Limb (tissue), 2 donors: ENCODE measurements around the gene CIZ1.

Source experiments
- DNase-seq, 2 donors: peaks; one replicate each; pipeline ENCODE4 v3.0.0-alpha.2; 2016; ENCODE audit errors: extremely low spot score in 2 of 2

Gene CIZ1

DNA sequence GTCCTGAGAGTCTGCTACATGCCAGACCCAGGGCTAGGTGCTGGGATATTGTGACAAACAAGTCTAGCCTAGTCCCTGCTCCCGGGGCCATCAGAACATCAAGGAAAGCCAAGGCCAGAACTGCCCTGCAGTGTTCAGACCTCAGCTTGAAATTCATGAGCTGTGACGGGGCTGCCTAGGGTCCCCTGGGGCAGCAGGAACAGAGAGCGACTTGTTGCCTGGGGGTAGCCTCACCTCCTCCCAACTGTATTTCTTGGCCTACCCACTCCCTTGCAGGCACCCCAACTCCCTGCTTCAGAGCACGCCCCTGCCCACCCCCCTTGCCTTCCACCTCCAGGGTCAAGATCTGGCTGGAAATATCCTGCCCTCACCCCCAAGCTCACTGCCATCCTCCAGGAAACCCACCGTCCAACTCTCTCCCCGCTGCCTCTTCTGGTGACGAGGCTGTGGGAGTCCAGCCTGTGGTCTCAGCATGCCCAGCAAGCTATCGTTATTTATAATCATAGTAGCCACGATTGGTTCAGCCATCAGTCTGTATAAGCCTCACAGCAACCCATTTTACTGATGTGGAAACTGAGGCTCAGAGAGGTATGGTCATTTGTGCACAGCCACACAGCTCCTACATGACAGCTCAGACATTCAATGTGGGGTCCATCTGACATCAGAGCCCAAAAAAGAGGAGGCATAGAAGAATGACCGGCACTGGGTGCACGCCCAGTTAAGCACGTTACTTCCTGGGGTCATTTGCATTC is 22.6 kb upstream of the CIZ1 start:
- peak in 1 of 2 donors; percentile 46 for DNase-seq

- no peak for DNase-seq
Observed at GRCh38 chr9:128211981-128212281, 20.6 kb upstream of the CIZ1 start.

GRCh38 chr9:128211186-128211980 is 20.0 kb upstream of the CIZ1 start:
- no peak for DNase-seq

DNA sequence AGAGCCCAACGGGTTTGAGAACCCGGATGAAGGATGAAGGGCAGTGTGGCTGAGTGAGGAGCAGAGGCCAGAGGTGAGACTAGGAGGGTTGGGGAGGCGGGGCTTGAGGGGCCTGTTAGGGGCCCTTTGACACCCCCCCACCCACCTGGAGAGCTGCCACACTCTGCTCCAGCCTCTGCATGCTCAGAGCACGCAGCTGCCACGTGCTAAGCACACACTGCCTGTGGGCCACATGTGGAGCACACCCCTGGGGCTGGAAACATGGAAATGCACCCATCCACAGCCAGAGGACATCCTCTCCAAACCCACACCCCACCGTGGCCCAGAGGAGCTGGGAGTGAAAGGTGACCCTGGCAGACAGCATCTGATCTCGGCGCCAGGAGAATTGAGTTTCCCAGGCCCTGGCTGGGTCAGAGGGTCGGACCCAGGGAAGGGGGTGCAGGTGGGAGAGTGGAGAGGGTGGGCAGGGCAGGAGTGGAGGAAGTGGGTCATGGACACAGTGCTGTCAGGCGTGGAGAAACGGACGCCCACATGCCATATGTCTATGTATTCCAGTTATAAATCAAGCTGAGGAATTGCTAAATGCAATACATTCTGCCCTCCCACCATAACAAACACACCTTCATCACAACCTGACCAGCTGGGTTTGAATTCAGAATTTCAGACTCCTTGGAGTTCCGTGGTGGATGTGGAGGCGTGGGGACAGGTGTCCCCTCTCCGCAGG is 17.7 kb upstream of the CIZ1 start:
- DNase-seq: no peak

DNA sequence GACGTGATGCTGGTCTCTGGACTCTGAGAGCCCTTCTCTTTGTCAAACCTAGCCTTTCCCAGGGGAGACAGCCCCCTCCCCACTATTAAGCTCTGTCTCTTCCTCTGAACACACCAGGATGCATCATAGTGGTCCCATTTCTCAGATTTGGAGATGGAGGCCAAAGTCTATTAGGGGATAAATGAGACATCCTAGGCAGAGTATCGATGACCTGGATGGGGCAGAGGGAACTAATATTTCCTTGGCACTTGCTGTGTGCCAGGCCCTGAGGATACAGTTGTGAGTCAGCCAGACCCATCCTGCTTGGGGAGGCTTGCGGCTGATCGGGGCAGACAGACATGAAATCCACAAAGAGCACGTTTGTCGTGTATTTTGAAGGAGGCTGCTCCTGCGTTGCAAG is 17.0 kb upstream of the CIZ1 start:
- DNase-seq: no peak

DNA sequence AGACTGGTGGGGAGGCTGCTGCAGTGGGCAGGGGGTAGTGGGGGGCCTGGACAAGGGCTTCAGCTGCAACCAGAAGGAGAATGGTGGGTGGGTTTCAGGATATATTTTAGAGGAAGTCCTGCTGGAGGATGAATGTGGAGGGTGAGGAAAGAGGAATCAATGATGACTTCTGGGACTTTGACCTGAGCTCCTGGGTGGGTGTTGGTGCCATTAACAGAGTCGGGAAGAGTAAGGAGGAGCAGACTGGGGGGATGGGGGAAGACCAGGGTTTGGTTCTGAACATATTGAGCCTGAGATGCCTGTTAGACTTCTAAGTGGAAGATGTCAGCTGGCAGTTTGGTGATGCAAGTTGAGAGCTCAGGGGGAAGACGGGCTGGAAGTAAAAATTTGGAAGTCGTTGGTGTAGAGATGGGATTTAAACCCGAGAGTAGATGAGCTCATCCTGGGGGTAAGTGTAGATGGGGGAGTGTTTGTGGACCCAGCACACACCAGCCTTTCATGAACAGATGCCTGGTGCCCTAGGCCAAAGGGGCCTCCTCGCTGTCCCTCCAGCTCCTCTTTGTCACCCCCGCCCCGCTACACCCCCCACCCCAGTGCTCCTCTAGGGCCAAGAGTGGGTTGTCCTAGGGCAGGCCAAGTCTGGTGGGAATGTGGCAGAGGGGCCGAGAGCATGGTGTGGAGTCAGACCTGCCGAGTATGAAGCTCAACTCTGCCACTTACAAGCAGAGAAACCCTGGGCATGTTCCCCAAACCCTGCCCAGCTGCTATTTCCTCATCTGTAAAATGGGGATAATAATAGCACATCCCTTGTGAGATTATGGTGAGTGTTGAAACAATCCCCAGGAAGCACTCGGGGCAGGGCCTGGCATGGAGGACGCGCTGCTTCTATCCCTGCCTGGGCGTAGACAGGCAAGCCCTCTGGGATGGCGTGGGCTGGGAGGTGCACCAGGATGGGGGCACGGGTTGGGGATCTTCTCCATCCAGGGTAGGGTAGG is 15.8 kb upstream of the CIZ1 start:
- no peak for DNase-seq

DNA sequence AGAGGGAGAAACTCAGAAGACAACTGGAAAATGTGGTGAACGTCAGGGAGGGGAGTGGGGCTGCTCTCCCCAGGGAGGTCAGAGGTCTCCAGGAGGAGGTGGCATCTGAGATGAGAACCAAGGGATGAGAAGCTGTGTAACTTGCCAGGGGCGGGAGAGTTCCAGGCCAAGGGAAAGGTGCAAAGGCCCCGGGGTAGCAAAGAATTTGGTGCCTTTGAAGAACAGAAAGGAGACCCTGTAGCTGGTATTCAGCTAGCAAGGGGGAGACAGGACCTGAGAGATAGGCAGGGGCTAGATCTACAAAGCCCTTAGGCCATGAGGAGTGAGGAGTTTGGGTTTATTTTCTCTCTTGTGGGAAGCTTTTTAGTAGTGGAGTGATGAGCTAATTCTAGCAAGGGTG is 15.1 kb upstream of the CIZ1 start:
- no peak for DNase-seq

- DNase-seq: no peak
Observed at GRCh38 chr9:128205296-128205944, 14.0 kb upstream of the CIZ1 start.

DNA sequence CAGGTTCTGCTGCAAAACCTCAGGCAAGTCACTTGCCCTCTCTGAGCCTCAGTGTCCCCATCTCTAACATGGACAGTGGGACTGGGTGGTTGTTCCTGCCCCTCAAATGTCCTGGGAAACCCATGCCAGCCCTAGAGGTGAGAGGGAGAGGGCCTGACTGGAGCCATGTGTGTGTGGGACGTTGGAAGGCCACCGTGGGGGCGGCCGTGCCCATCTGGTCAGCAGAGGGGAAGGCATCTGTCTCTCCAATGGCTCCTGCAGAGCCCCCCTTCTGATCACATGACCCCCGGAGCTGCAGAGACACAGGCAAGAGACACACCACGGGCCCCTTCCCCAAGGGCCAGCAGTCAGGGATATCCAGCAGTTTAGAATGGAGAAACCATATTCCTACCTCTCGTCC is 13.5 kb upstream of the CIZ1 start:
- no peak for DNase-seq

GRCh38 chr9:128203707-128204551 is 12.6 kb upstream of the CIZ1 start:
- peak in 1 of 2 donors; percentile 73 for DNase-seq

GRCh38 chr9:128203024-128203706 is 11.8 kb upstream of the CIZ1 start, which contains the start of gene DNM1:
Gene DNM1, plus strand, starts transcription at chr9:128203379. Its CDS starts 92 bp downstream, at chr9:128203471.
- DNase-seq: peak; percentile 73 to 83

- no peak for DNase-seq
Observed at GRCh38 chr9:128202648-128203023, 11.3 kb upstream of the CIZ1 start.

DNA sequence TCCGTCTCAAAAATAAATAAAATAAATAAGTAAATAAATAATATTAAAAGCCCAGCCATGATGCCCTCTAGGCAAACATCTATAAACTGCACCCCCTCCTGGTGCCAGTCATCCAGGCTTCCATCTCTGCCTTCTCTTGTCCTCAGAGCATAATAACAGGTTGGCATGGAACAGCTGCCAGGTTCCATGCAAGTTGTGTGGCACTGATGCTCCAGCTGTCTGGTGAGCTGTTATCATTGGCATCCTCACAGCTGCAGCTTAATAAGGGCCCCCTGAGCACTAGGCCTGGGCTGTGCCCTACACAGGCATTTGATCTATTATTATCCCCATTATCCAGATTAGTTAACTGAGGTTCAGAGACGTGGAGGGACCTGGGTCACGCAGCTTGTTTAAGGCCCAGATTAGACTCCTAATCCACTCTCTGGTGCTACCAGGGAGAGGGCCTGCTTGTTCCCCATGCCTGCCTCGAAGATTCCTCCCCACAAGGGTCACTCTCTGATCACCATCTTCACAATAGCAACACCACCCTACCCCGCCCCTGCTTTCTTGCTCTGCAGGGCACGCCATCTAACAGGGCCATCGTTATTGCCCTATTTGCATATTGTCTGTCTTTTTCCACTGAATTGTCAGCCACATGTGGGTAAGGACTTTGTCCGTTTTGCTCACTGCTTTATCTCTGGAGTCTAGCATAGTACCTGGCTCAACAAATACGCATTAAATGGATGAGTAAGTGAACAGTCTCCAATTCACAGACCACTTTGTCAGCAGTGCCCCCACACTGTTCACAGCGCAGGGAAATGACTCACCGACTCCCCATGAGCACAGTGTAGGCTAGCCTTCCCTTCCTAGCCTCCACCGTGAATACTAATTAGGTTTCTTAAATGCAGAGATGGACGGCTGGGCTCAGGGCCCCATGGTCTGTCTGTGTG is 10.3 kb upstream of the CIZ1 start:
- peak in 1 of 2 donors; percentile 21 for DNase-seq

GRCh38 chr9:128193469-128194096 is 2.2 kb upstream of the CIZ1 start:
- DNase-seq: no peak

DNA sequence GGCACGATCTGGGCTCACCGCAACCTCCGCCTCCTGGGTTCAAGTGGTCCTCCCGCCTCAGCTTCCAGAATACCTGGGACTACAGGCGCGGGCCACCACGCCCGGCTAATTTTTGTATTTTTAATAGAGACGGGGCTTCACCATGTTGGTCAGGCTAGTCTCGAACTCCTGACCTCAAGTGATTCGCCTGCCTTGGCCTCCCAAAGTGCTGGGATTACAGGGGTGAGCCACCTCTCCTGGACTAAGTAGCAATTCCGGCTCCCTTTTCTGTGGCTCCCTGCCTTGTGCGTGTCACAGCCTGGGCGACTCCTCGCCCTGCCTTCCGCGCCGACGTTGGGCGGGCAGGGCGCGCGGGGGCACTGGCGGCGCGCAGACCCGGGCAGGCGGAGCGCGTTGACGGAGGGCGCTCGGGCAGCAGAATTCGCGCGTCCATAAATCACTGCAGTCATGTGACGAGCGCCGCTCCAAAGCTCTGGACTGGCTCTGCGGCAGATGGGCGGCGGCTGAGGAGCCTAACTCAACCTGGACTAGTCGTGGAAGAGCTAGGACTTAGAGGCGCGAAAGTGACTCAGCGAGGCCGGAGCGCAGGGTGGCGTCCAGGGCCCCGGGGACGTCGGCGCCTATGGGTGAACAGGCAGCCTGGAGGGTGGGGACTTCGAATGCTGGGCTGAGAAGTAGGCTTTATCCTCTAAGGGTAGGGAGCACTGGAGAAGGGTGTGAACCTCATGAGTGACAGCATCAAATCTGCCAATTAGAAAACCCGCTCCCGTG is 1.4 kb upstream of the CIZ1 start:
- DNase-seq: peak; percentile 76 to 90

DNA sequence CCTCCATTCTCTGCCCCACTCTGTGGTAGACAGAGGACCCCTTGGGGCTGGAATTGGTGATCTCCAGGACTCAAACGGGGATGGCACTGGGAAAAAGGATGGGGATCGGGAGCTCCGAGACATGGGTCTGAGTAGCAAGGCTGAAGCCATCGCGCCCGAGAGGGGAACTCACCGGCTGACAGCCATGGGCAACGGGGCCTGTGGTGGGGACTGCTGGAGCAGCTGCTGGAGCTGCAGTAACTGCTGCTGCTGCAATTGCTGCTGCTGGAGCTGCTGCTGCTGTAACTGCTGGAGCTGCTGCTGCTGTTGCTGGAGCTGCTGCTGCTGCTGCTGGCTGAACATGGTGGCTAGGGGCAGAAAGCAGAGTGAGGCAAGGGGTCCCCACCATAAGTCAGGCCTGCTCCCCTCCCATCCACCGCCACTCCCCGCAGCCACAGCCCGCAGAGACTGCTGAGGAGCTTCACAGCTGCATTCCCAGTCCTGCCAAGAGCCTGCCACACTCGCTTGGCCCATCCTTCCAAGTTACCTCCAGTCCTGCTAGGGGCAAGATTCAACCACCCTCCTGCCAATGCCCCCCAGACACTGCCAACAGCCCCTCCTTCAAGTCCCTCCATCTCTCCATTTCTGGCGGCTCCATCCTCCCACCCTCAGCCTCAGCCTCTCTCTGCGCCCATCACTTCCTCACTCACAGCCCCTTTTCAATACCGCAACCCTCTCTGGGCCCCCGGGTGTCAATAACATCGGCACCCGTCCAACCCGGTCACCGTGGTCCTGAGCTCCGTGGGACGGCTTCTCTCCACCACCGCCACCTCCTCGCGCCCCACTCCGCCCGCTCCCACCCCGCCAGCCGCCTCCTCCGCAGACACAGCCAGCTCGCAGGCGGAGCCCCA is 611 bp downstream of the CIZ1 start:
- DNase-seq: peak in 1 of 2 donors; percentile 54
